HepG2 (cell line): ENCODE measurements around the gene EFCAB8. TPM values are rescaled to one million over a fixed set of nuclear protein-coding genes. Genes with fewer than 3 reads are reported as not detected.

Source experiments
- ARNTL ChIP-seq: sonication (generic); formaldehyde crosslinking; IDR thresholded peaks from 2 replicates; pipeline ENCODE4 v1.4.0; 2020; ENCODE audit warnings: mild to moderate bottlenecking, missing genetic modification reagents
- CENPBD1 ChIP-seq: sonication (generic); formaldehyde crosslinking; IDR thresholded peaks from 2 replicates; pipeline ENCODE4 v1.8.0; 2022; ENCODE audit warnings: missing genetic modification reagents, low read depth, mild to moderate bottlenecking, borderline replicate concordance
- CERS6 ChIP-seq: sonication (generic); formaldehyde crosslinking; IDR thresholded peaks from 2 replicates; pipeline ENCODE4 v1.5.0; 2020; ENCODE audit warnings: missing genetic modification reagents
- ESRRA ChIP-seq: sonication (generic); formaldehyde crosslinking; IDR thresholded peaks from 2 replicates; pipeline ENCODE4 v1.5.1; 2020; ENCODE audit warnings: mild to moderate bottlenecking, low read depth, missing genetic modification reagents
- ETV5 ChIP-seq: IDR thresholded peaks from 2 replicates; pipeline ENCODE4 v1.6.1; 2018; ENCODE audit warnings: missing biosample characterization, missing genetic modification reagents, inconsistent platforms, borderline replicate concordance
- EZH2 ChIP-seq: conservative IDR thresholded peaks from 2 replicates; pipeline ENCODE4 v1.6.1; 2012; ENCODE audit warnings: mild to moderate bottlenecking, low read depth, low read length, moderate library complexity
- FOXC1 ChIP-seq: sonication (generic); formaldehyde crosslinking; IDR thresholded peaks from 2 replicates; pipeline ENCODE4 v1.8.0; 2022; ENCODE audit warnings: mild to moderate bottlenecking, missing genetic modification reagents, borderline replicate concordance
- GATA4 ChIP-seq: sonication (generic); IDR thresholded peaks from 2 replicates; pipeline ENCODE4 v1.6.1; 2016; ENCODE audit warnings: antibody characterized with exemption, low read depth, borderline replicate concordance
- HMG20A ChIP-seq: IDR thresholded peaks from 2 replicates; pipeline ENCODE4 v1.6.1; 2016; ENCODE audit warnings: borderline replicate concordance
- IKZF1 ChIP-seq: fragments of 450-650 bp; IDR thresholded peaks from 2 replicates; pipeline ENCODE4 v1.7.1; 2016
- MZF1 ChIP-seq: sonication (generic); formaldehyde crosslinking; IDR thresholded peaks from 2 replicates; pipeline ENCODE4 v1.8.1; 2023; ENCODE audit warnings: mild to moderate bottlenecking, missing genetic modification reagents, borderline replicate concordance
- NR2F1 ChIP-seq, 2 experiments: fragments of 450-650 bp in 1 of 2; formaldehyde crosslinking in 1 of 2; IDR thresholded peaks; 2 replicates each; pipeline versions ENCODE4 v1.5.0 to v1.6.1; 2016 to 2020; ENCODE audit warnings: mild to moderate bottlenecking in 1 of 2, missing compliant biosample characterization in 1 of 2, missing genetic modification reagents in 1 of 2, moderate library complexity in 1 of 2
- PBX3 ChIP-seq: sonication (generic); formaldehyde crosslinking; IDR thresholded peaks from 2 replicates; pipeline ENCODE4 v1.8.1; 2023; ENCODE audit warnings: missing genetic modification reagents, inconsistent platforms, borderline replicate concordance
- POGK ChIP-seq: sonication (generic); formaldehyde crosslinking; conservative IDR thresholded peaks from 2 replicates; pipeline ENCODE4 v1.8.0; 2022; ENCODE audit warnings: mild to moderate bottlenecking, moderate library complexity, missing genetic modification reagents
- PPARG ChIP-seq: conservative IDR thresholded peaks from 2 replicates; pipeline ENCODE4 v1.6.1; 2016; ENCODE audit warnings: missing biosample characterization, missing genetic modification reagents
- SAFB2 ChIP-seq: sonication (generic); formaldehyde crosslinking; IDR thresholded peaks from 2 replicates; pipeline ENCODE4 v1.5.1; 2020; ENCODE audit warnings: missing genetic modification reagents, low read depth, mild to moderate bottlenecking, borderline replicate concordance
- SMAD1 ChIP-seq: sonication (generic); formaldehyde crosslinking; IDR thresholded peaks from 2 replicates; pipeline ENCODE4 v1.4.0; 2020; ENCODE audit warnings: missing genetic modification reagents, low read depth, mild to moderate bottlenecking, borderline replicate concordance
- TSC22D2 ChIP-seq: sonication (generic); formaldehyde crosslinking; IDR thresholded peaks from 2 replicates; pipeline ENCODE4 v1.5.1; 2020; ENCODE audit warnings: missing genetic modification reagents, mild to moderate bottlenecking, borderline replicate concordance
- ZBTB25 ChIP-seq: IDR thresholded peaks from 2 replicates; pipeline ENCODE4 v1.6.1; 2018; ENCODE audit warnings: missing genetic modification reagents
- ZFX ChIP-seq: sonication (generic); formaldehyde crosslinking; IDR thresholded peaks from 2 replicates; pipeline ENCODE4 v1.4.0; 2020; ENCODE audit warnings: mild to moderate bottlenecking, low read depth, missing genetic modification reagents, moderate library complexity
- ZNF10 ChIP-seq: sonication (generic); formaldehyde crosslinking; IDR thresholded peaks from 2 replicates; pipeline ENCODE4 v1.4.0; 2020; ENCODE audit warnings: mild to moderate bottlenecking, low read depth, missing genetic modification reagents, borderline replicate concordance
- ZNF724P ChIP-seq: sonication (generic); formaldehyde crosslinking; IDR thresholded peaks from 2 replicates; pipeline ENCODE4 v1.8.0; 2022; ENCODE audit warnings: missing genetic modification reagents, borderline replicate concordance
- ZNF746 ChIP-seq: sonication (generic); formaldehyde crosslinking; IDR thresholded peaks from 2 replicates; pipeline ENCODE4 v1.8.0; 2022; ENCODE audit warnings: mild to moderate bottlenecking, missing genetic modification reagents
- polyA plus RNA-seq, 8 experiments: library from polyadenylated mRNA; depleted of rRNA in 3 of 8; stranded (reverse) in 7 of 8; unstranded in 1 of 8; fragments of >200 nt; fragmentation: Illumina TruSeq in 4 of 8; extraction: Trizol in 4 of 8; gene quantifications; 2 replicates each; pipeline versions ENCODE4 v1.2.1 to v1.2.3, GENCODE V29; 2011 to 2016; ENCODE audit warnings: low read depth in 4 of 8, missing spikeins in 1 of 8, mixed read lengths in 1 of 8; ENCODE audit not compliant: insufficient read depth in 1 of 8
- total RNA-seq, 5 experiments: library from RNA; depleted of rRNA; stranded (reverse); fragments of >200 nt; fragmentation: Illumina TruSeq; extraction: Trizol; gene quantifications; 2 replicates each; pipeline ENCODE4 v1.2.3, GENCODE V29; 2016; ENCODE audit warnings: low read depth in 1 of 5

Gene EFCAB8
- total and polyA plus RNA-seq, 2 of the 13 experiments (the other 11 are each of a cell fraction or from before 2014, with no cell fraction given) = 0.15 to 0.22 TPM

GRCh38 chr20:33005908-33006775 lies 147.4 kb downstream of the EFCAB8 start (continued):
- TF ChIP-seq FOXC1 (CRISPR knock-in tag) (peak; percentile 64; the same call in 1 of the 2 replicates), ZNF746 (CRISPR knock-in tag) (peak; percentile 99), PBX3 (no peak), PPARG (CRISPR knock-in tag) (peak; percentile 88), EZH2 (no peak), IKZF1 (no peak), GATA4 (peak; percentile 54; the same call in 1 of the 2 replicates), ZBTB25 (peak; percentile 91), ARNTL (CRISPR knock-in tag) (peak; percentile 94), ZNF10 (CRISPR knock-in tag) (no peak), ETV5 (CRISPR knock-in tag) (peak; percentile 99), NR2F1 (CRISPR knock-in tag; IDR thresholded peaks at IDR 0.05) (peak; percentile 30 to 72; a peak in 1 of 4 replicates), SMAD1 (CRISPR knock-in tag) (peak; percentile 43; the same call in 1 of the 2 replicates), SAFB2 (CRISPR knock-in tag) (peak; percentile 60), ZFX (CRISPR knock-in tag) (peak; percentile 84), ESRRA (CRISPR knock-in tag) (0 out of 2 replicates have a peak, but pooled peaks have one; percentile 73), TSC22D2 (CRISPR knock-in tag) (peak; percentile 49; the same call in 1 of the 2 replicates), CERS6 (CRISPR knock-in tag) (0 out of 2 replicates have a peak, but pooled peaks have one; percentile 52), MZF1 (peak; percentile 92; the same call in 1 of the 2 replicates), POGK (CRISPR knock-in tag) (peak; percentile 89), CENPBD1 (no peak), HMG20A (peak; percentile 96), ZNF724P (no peak; the same call in 1 of the 2 replicates)
